ENCODE results near the gene ZP1.
"Not testable (repeated sequence)": the region's sequence is repeated elsewhere in the genome, so short reads cannot be mapped to it uniquely, and the experiment has no call there.

The ZP1 gene

DNA sequence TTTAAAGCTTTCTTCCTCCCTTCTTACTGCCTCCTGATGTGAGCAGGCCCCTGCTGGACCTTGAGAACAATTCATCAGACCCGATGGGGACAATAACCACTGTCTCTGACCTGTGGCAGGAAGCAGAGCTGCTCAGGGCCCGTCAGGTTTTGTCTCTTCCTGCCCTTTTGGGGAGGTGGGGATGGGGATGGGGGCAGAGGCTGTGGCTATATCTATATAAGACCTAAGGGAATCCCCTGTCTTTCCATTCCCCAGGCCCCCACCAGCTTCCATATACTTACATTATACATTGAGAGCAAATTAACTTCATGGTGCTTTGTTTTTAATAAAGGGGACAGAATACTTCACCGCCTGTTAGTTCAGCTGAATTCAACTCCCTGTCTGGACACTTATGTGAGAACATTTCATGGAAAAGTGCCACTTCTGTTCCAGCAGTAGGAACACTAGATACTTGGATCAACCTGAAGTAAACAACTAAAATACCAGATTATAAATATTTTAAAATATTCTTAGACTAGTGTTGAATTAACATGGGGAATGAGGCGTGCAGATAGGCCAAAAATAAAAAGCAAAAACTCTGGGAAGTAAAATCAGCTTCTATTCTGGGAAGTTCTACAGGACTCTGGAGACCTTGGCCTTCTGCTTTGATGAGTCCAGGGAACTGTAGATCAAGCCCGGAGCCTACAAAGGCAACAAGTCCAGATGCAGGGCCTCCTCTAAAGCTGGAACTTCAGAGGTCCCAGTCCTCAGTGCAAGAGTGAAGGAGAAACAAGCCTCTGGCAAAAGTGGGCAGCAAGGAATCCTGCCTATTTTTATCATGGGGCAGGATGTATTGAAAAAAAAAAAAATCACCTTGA, 11.1 kb downstream of the ZP1 start:
- no peak for DNase-seq

DNA sequence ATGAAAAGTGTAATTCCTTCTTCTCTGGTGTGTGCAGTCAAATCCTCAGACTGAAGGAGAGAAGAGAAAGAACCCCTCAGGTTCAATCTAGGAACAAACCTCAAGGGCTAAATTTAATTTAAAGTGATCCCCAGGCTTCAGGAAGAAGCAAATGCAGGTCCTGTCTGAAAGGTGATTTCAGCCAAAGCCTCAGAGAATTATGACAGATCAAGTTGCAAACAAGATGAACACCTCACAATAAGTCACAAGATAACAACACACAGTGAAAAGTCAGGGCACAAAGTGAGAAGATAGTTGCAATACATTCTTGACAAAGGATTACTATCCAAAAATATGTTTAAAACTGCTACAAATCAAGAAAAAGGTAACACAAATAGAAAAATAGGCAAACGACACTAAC, 11.8 kb downstream of the ZP1 start:
- no peak for DNase-seq

DNA sequence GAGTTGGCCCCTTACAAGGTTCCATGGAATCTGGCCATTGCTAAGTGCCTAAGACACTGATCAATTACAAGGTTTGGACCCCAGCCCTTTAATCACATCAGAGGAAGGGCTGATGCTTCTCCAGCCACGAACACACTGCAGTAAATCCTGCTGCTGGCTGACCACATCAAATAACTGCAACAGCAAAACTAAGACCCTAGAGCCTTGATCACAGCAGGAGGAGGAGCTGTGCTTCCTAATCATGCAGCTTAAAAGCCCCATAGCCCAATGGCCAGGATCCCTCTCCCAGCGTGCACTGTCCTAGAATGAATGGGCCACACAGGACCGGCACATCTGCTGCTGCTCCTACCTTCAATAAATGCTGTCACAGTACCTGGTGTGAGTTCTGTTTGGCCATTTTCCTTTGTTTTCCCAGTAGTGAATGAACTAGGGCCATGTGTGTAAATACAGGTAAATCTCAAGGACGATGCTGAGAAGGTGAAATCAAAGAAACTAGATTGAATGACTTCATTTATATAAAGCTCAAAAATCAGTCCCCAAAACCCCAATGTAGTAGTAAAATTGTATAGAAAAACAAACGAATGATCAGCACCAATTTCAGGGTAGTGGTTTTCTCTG, 12.7 kb downstream of the ZP1 start:
- DNase-seq = no peak

DNA sequence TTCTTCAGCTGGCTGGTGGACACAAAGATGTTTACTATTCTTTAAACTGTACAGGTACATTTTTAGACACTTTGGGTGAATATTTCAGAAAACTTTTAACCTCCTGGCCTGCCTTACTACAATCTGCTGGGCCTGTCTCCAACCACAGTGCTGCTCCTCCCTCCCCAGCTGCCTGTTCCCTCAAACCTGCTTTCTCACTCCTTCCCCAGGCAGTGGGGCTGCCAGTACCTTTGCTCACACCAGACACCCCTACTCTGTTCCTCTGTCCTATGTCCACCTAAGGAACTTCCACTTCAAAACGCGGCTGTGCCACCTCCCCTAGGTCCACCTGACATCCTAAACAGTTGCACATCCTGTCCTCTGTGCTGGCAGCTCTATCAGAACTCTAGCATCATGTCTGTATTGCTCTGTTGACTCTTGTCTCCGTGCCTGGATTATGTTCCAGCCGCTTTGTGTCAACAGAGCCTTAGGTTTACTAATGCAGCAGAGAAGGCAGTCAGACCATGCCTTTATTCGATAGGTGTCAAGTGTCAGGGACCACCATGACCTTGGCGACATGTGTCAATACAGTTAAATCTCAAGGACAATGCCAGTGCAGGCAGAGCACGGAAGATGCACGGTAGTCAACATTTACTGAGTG, 13.4 kb downstream of the ZP1 start:
- DNase-seq = no peak

DNA sequence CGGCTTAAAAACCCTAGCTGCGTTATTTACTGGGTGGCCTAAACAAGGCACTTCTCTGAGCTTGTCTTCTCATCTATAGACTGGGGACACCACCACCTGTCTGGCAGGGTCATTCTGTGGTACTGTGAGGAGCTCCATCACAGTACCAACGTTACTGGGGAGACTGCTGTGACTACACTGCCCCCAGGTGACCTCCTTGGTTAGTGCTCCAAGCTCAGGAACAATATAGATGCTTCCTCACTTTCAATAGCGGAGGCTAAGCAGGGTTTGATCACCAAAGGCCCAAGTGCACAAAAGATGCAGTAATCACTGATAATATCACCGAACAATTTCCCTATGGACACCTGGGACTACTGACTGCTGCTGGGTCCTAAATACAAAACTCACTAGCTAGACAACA, 20.2 kb downstream of the ZP1 start:
- DNase-seq = peak; percentile 18

DNA sequence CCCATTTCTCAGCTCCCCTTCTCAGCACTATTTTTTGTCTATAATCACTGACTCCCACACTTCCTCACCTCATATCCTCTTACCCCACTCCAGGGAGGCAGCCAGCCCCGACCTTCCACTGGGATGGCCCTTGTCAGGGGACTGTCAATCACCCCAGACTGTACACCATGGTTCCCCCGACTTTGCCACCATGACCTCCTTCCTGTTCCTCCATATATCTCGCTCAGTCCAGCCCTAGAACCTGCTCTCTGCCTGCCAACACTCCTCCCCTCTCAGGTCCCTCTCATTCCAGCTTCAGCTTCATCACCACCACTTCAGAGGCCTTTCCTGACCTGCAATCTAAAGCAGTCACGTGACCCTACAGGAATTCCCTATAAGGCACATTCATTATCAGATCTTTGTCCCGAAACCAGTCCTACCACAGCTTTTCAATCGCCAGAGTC, 22.5 kb downstream of the ZP1 start:
- DNase-seq = no peak

DNA sequence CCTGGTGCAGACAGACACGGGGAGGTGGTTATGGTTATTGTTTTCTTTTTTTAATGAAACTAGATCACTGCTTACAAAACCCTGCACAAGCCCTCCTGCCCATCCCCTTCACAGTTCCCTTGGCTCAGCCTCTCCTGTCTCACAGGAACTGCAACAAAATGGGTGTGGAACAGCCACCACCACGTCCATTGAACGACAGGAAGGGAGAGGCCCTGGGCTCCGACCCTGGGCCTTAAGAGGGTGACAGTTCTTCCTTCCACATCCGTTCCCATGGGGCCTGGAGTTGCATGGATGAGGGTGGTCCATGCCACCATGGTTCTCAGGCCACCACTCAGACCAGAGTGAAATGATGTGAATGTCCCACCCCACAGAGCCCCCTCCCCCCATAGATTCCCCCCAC, 23.4 kb downstream of the ZP1 start:
- no peak for DNase-seq

DNA sequence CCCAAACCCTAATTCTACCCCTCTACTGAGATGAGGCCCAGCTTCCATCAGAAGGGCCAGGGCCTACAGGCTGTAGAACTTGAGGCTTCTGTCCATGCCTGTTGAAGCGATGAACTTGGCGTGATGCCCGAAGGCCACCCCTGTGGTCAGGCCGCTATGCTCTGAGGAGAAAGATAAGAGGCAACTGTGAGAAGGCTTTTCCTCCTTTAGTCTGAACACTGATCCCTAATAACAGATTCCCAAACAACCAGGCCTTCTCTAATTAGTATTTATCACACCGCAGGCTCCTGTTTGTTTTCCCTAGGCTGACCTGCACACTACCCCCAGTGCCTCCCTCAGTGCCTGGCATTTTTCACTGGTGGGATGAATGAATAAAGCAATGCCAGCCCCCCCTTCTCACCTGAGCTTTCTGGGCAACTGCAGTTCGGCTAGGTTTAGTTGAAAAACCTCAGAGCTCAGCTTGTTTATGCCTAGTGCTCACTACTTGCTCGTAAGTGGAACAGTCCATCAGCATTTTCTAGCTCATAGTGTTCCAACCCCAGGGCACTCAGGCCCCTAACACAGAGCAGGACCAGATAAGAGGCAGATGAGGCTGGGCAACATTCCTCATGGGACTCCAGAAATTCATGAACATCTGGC, 23.9 kb downstream of the ZP1 start:
- no peak for DNase-seq

DNA sequence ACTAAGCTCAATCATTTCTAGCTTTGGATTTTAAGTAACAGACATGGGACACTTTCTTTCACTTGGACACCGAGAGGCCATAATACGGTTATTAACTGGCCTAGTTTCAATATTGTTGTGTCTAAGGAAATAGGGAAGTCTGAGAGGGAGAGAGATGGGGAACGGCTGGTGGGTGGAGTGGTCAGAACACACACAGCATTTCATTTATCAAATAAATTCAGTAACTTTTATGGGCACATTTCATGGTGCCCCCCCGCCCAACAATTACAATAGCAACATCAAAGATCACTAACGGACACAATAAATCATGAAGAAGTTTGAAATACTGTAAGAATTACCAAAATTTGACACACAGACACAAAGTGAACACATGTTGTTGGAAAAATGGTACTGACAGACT, 28.3 kb downstream of the ZP1 start:
- no peak for DNase-seq

DNA sequence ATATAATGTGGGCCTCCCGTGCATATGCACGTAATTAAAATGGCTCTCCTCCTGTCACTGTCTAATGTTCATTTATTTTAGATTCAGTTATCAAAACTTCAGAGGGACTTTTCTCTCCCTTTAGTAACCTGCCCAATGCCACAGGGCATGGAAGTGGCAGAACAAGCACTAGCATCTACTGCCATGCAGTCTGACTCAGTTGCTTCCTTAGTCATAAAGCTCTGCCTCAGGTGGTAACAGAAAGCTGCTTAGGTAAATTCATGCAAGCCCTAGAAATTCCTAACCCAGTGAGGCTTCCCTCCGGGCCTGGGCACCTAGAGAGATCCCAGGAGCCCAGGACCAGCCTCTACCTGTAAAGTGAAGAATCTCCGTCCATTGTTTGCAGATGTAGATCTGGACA, 30.2 kb downstream of the ZP1 start:
- no peak for DNase-seq

DNA sequence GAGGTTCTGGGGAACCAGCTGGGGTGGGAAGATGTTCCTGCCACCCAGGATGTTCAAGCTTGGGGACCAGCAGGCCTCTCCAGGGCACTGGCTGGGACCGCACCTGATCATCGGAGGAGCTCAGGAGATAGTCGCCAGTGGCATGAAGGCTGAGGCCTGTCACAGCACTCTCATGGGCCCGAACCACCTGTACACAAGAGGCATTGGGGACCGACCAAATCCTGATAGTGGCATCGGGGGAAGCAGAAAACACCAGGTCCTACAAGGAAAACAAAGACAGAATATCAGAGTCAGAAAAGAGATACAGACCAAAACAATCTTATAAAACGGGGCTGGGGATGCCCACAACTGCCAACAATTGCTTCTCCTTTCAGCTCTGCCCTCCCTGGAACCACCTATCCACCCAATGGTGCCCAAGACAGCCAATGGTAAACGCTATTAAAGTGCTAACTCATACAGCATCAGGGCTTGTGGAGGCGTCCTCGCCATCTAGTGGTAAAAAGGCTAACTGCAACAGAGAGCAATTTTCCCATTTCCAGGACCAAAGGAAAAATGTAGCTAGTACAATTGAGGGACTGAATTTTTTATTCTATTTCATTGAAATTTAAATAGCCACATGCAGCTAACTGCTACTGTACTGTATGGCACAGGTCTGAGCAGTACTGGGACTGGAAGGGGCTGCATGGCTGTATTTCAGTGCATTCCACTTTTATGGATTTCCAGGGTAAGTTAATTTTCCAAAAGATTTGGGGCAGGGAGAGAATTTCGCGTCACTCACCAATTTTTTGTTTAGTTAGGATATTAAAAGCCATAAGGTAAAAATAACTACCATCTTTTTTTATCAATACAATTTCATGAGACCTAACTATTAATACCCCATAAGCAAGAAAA, 31.9 kb downstream of the ZP1 start:
- DNase-seq = peak; percentile 34

DNA sequence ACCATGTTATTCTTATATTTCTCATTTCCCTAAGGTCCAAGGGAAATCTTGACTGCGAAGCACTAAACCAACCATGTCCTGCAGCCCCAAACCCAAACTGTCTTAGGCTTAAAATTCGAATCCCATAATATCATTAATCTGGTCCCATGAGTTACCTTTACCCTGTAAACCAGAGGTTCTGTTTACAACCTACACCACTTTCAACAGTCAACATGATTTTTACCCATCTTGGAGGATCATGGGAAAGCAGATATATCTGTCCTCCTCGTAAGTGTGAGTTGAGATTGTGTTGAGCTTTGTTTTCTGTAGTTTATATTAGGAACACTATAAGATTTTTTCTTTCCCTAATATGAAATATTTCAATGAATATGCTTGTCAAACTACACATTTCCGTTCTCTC, 32.6 kb downstream of the ZP1 start:
- no peak for DNase-seq

DNA sequence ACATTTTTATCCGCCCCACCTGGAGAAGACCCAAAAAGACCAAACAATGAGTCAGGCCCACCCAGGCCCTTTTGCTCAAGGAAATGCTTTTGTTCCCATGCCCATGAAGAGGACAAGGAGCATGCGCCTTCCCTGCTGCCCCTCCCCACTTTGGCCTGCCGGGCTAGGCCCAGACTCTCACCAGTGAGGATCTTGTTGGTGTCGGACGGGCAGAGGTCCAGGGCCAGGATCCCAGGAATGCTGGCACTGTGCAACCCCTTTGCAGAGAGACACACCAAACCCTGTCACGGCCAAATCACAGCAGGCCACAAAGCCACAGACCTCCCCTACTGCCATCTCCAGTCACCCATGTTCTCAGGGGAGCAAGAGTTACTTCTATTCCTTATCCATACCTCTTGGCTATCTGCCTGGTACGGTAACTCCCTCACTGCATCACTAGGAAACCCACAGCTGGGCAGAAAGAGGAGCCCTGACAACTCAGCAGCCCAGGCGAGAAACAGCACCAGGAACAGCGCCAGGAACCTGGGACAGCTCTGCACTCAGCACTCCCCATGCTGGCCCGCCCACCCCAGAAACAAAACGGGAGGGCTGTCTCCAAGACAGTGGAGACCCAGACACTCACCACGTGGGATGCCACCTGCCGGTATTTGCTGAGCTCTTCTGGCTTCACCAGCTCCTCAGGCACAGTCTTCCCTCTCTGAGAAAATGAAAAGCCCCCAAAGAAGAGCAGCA, 33.5 kb downstream of the ZP1 start:
- DNase-seq = no peak

DNA sequence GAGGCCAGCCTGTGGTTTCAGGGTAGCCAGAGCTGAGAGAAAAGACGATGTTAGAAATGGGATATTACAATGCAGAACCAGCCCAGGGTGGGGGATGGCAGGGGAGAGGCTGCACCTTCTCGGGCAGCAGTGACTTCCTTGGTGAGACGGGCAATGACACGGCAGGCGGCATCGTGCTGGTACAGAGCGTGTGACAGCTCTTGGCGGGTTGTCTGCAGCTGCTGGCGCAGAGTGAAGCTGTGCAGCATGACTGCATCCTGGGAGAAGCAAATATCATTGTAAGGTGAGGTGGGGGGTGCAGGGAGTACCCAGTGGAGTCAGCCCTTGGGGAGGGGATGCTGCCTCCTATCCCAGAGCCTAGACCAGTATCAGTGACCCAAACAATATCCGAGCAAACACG, 35.3 kb downstream of the ZP1 start:
- no peak for DNase-seq

DNA sequence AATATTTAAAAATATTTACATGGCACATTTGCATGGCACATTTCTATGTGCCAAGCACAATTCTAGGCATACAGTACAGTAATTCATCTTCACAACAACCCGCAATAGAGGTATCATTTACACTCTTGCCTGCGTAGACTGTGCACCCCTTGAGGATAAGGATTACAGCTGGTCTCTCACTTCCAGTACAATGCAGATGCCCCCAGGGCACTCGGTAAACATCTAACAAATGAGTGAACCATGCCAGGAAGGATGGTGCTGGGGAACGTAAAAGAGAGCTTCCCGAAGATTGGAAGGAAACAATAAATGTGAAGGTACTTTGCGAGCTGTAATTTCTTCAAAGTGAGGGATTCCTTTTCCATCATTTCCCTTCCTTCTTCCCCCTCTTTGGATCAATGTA, 37.7 kb downstream of the ZP1 start:
- no peak for DNase-seq

DNA sequence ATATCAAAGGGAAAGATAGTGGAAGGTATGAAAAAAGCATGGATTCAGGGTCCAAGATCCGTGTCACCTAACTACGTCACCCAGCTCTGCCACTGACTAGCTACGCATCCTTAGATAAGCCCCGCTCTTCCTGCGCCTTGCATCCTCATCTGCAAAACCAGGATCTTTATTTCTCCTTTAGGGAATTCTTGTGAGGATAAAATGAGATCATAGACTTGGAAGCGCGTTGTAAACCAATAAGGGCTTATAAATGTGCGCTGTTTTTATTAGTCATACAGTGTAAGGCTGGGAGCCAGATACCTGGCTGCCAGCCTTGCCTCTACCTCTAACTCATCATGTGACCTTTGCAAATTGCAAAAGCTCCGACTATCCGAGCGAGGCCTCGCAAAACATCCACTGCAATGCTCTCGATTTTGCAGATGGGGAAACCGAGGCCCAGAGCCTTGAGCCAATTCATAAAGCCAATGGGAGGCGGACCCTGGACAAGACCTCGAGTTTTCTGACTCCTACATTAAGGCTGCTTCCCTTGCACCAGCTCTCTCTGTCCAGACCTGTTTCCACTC, 38.3 kb downstream of the ZP1 start:
- no peak for DNase-seq

DNA sequence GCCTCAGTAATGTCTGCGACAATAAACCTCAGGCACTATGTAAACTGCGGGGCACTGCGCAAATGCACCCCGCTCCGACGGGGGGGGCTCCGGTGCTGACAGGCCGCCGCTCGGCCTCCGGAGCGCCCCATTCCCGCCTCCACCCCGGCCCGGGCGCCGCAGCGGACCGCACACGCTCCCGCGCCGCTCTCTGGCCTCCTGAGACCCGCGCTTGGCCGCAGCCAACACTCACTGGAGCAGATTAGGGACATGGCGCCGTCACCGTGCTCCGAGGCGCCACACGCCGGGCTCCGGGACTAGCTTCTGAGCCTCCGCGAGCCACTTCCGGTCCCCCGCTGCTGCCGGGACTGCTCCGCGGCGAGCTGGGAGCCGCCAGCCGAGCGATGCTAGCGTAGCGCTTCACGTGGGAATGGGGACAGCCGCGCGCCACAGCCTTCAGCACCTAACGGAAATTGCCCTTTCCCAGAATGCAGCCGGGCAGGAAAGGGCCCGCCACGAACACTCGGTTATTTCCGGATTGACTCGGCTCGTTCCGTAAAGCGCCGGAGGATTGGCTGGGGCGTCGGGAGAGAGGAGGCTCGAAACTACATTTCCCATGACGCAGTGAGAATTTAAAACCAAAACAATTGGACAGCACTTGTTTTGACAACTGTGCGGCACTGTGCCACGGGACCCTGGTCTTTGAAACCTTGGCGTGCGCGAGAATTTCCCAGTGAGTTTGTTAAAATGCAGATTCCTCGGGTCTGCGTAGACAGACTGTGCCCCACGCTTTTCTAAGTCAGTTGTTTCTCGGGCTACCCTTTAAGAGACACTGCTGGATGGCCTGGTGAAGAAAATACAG, 39.0 kb downstream of the ZP1 start, which contains the start of gene PRPF19:
TSS of gene PRPF19 (minus strand) at position 454 of the 841 bp plus-strand sequence. CDS start at position 251, 203 bp downstream.
- peak; percentile 98 for DNase-seq

DNA sequence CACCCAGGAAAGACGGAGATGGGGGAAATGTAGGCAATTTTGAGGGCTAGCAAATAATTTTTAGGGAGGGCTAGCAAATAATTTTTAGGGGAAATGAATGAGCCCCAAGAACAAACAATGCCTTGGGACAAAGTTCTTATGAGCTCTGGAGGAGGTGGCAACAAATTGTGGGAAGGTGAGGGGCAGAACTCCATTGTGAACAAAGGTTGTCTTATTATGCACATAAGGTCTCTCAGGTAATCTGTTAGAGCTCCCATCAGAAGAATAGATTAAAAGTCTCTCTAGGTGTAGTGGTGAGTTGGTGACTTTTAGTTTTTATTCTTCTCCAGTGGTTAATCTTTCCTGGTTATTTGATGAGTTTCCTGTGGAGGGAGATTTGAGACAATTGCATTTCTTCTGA, 41.5 kb downstream of the ZP1 start:
- DNase-seq = no peak

DNA sequence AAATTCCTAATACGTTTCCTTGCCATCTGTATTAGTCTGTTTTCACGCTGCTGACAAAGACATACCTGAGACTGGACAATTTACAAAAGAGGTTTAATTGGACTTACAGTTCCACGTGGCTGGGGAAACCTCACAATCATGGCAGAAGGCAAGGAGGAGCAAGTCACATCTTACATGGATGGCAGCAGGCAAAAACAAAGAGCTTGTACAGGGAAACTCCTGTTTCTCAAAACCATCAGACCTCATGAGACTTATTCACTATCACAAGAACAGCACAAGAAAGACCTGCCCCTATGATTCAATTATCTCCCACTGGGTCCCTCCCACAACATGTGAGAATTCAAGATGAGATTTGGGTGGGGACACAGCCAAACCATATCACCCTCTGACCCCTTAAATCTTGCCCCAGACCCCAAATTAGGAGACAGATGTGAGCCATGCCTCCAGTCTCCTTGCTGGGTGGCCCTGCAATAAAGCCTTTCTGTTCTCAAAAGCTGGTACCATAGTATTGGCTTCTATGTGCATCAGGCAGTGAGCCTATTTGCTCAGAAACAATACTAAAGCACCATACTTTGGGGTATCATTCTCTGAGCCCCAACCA, 42.4 kb downstream of the ZP1 start:
- not testable (repeated sequence) for DNase-seq

DNA sequence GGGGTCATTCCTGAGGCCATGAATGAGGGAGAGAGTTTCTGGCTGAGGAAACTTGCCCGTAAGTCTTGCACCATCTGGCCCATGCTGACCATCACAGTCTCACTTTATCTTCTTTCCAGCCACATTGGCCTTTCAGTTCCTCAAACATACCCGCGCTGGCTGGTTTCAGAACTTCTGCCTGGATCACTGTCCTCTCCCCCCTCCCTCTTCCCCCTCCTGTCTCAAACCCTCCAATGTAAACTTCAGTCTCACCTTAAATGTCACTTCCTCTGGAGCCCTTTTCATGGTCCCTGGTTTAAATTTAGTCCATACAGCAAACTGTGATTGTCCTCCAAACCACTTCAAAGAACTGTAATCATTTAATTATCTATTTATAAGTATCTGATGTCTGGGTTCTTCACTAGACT, 42.9 kb downstream of the ZP1 start:
- DNase-seq = no peak
